LNCAP (cell line): ENCODE results near the gene JADE2.

ENCODE experiments used
- CTCF ChIP-seq: fragments of 450-650 bp; IDR thresholded peaks from 2 replicates; pipeline ENCODE4 v1.5.1; 2017; ENCODE audit warnings: mild to moderate bottlenecking

JADE2 gene

DNA sequence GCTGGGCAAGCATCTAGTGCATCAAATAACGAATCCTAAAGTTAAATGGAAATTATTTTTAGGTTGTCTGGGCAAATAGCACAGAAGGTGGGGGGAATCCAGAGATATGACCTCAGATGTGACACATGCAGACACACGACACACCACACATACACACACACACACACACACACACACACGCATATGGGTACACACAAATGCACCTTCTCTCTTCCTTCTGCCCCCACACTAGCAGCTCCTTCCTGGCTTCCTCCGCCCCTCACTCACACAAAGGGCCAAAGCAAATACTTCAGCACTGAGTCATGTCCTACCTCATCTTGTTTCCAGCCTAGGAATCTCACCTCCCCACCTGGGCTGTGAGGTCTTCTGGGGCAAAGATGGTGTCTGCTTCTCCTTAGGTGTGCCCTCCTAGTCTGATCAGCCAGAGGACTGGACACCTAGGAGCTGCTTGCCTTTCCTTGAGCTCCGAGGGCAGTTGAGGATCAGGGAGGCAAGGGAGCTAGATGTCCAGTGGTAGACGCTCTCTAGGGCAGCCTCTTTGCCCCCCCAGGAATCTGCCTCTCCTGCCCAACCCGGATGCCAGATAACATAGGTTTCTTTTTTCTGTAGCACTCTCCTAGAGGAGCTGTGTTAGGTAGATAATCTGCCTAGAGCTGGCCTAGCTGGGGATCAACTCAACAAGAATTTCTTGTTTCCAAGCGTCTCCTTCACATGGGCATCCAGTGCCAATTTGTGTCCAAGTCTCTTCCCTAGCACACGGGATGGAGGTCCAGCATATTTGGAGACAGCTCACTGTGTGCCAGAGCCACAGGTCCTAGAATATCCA is 14.3 kb upstream of the JADE2 start:
- no peak for TF ChIP-seq CTCF

- no peak for TF ChIP-seq CTCF
These were observed 13.4 kb upstream of the JADE2 start for GRCh38 chr5:134511796-134512660.

- no peak for TF ChIP-seq CTCF
These were observed 12.8 kb upstream of the JADE2 start for GRCh38 chr5:134512661-134512999.

GRCh38 chr5:134515801-134516200 is 9.7 kb upstream of the JADE2 start:
- no peak for TF ChIP-seq CTCF

DNA sequence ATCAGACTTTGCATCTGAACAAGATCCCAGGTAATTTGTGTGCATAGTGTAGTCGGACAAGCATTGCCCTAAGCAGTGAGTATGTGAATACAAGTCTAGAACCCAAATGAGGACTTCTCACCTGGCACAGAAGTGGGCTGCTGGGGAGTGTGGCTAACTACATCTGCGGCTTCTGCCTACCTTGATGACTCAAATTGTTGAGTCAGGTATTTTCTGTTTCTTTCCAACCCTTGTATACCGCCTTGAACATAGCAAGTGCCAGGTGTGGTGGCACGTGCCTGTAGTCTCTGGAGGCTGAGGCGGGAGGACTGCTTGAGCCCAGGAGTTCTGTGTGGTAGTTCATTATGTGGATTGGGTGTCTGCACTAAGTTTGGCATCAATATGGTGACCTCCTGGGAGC is 7.9 kb upstream of the JADE2 start:
- TF ChIP-seq CTCF = no peak

- TF ChIP-seq CTCF = no peak
These were observed 5.5 kb upstream of the JADE2 start for GRCh38 chr5:134519989-134520388.

GRCh38 chr5:134521841-134522240 is 3.6 kb upstream of the JADE2 start:
- no peak for TF ChIP-seq CTCF
